Measurements from ENCODE around the gene TRIO. TPM values are rescaled to one million over a fixed set of nuclear protein-coding genes. Genes with fewer than 3 reads are reported as not detected.

The TRIO gene
- total RNA-seq, 1 experiment from 2014 or later = 88.8 TPM

- H3K27me3 Mint-ChIP-seq (ENCODE audit: low read depth) = no peaks in the 10 kb centered on the region
- no peak overlapping the region for H3K27ac Mint-ChIP-seq
- ChIA-PET CTCF (interaction anchor here (1.2 to 2.9 kb wide), 3 partner anchors 39 to 144 kb away, joined by 4 to 25 read pairs (median 5); no protein-coding TSS in a partner anchor), POLR2A (no interaction called here)
- H3K9me3 Mint-ChIP-seq = no peaks in the 10 kb centered on the region
- TF ChIP-seq E2F5 (CRISPR knock-in tag; IDR thresholded peaks at IDR 0.05) (no peak), PRRX2 (CRISPR knock-in tag; IDR thresholded peaks at IDR 0.05) (no peak), CTCF (IDR thresholded peaks at IDR 0.05) (no peak), FOXK1 (CRISPR knock-in tag; IDR thresholded peaks at IDR 0.05) (no peak), CREM (CRISPR knock-in tag; IDR thresholded peaks at IDR 0.05) (no peak), AR (CRISPR knock-in tag; IDR thresholded peaks at IDR 0.05) (no peak), ZNF396 (CRISPR knock-in tag; IDR thresholded peaks at IDR 0.05; ENCODE audit: borderline replicate concordance) (no peak), MYBL2 (CRISPR knock-in tag; IDR thresholded peaks at IDR 0.05) (no peak), ZNF232 (CRISPR knock-in tag; IDR thresholded peaks at IDR 0.05) (no peak), USF2 (CRISPR knock-in tag; IDR thresholded peaks at IDR 0.05) (no peak), ETV6 (CRISPR knock-in tag; IDR thresholded peaks at IDR 0.05) (no peak), NR3C1 (CRISPR knock-in tag; conservative IDR thresholded peaks at IDR 0.05; ENCODE audit: low read depth) (no peak), HMGXB4 (CRISPR knock-in tag; IDR thresholded peaks at IDR 0.05) (no peak), E2F1 (CRISPR knock-in tag; IDR thresholded peaks at IDR 0.05) (no peak)
- TF ChIP-seq, protein P1, sequence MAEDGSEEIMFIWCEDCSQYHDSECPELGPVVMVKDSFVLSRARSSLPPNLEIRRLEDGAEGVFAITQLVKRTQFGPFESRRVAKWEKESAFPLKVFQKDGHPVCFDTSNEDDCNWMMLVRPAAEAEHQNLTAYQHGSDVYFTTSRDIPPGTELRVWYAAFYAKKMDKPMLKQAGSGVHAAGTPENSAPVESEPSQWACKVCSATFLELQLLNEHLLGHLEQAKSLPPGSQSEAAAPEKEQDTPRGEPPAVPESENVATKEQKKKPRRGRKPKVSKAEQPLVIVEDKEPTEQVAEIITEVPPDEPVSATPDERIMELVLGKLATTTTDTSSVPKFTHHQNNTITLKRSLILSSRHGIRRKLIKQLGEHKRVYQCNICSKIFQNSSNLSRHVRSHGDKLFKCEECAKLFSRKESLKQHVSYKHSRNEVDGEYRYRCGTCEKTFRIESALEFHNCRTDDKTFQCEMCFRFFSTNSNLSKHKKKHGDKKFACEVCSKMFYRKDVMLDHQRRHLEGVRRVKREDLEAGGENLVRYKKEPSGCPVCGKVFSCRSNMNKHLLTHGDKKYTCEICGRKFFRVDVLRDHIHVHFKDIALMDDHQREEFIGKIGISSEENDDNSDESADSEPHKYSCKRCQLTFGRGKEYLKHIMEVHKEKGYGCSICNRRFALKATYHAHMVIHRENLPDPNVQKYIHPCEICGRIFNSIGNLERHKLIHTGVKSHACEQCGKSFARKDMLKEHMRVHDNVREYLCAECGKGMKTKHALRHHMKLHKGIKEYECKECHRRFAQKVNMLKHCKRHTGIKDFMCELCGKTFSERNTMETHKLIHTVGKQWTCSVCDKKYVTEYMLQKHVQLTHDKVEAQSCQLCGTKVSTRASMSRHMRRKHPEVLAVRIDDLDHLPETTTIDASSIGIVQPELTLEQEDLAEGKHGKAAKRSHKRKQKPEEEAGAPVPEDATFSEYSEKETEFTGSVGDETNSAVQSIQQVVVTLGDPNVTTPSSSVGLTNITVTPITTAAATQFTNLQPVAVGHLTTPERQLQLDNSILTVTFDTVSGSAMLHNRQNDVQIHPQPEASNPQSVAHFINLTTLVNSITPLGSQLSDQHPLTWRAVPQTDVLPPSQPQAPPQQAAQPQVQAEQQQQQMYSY (CRISPR knock-in tag; IDR thresholded peaks at IDR 0.05) = no peak
- TF ChIP-seq, protein P2, sequence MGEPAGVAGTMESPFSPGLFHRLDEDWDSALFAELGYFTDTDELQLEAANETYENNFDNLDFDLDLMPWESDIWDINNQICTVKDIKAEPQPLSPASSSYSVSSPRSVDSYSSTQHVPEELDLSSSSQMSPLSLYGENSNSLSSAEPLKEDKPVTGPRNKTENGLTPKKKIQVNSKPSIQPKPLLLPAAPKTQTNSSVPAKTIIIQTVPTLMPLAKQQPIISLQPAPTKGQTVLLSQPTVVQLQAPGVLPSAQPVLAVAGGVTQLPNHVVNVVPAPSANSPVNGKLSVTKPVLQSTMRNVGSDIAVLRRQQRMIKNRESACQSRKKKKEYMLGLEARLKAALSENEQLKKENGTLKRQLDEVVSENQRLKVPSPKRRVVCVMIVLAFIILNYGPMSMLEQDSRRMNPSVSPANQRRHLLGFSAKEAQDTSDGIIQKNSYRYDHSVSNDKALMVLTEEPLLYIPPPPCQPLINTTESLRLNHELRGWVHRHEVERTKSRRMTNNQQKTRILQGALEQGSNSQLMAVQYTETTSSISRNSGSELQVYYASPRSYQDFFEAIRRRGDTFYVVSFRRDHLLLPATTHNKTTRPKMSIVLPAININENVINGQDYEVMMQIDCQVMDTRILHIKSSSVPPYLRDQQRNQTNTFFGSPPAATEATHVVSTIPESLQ (CRISPR knock-in tag; IDR thresholded peaks at IDR 0.05) = no peak
- TF ChIP-seq, protein P3, sequence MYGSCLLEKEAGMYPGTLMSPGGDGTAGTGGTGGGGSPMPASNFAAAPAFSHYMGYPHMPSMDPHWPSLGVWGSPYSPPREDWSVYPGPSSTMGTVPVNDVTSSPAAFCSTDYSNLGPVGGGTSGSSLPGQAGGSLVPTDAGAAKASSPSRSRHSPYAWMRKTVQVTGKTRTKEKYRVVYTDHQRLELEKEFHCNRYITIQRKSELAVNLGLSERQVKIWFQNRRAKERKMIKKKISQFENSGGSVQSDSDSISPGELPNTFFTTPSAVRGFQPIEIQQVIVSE (CRISPR knock-in tag; IDR thresholded peaks at IDR 0.05; ENCODE audit: borderline replicate concordance) = no peak
- no peak for ATAC-seq
- H3K36me3 Mint-ChIP-seq = peaks cover 22% of the 10 kb centered on the region
- DNase-seq (ENCODE audit: low spot score) = no peak
- no peaks in the 10 kb centered on the region for H3K4me1 Mint-ChIP-seq
- no peak overlapping the region for H3K4me3 Mint-ChIP-seq
Observed at GRCh38 chr5:14504332-14504727, 361.2 kb downstream of the TRIO start.
